ENCODE measurements around the gene PSMB5.

DNA sequence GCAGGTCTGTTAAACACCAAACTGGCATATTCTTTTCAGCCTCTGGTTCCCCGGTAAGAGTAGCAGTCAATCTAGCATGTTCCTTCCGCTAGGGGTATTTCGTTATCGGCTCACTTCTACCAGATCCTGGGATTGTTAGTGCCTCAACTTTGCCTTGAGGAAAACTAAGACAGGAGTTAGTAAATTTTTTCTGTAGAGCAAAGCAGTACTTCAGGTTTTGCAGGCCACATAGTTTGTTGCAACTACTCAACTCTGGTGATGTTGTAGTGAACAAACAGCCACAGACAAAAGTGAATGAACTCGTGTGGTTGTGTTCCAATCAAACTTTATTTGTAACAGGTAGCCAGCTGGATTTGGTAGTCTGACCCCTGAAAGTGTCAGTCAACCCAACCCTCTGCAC lies 28.9 kb upstream of the PSMB5 start:
- TF ChIP-seq, protein P1, sequence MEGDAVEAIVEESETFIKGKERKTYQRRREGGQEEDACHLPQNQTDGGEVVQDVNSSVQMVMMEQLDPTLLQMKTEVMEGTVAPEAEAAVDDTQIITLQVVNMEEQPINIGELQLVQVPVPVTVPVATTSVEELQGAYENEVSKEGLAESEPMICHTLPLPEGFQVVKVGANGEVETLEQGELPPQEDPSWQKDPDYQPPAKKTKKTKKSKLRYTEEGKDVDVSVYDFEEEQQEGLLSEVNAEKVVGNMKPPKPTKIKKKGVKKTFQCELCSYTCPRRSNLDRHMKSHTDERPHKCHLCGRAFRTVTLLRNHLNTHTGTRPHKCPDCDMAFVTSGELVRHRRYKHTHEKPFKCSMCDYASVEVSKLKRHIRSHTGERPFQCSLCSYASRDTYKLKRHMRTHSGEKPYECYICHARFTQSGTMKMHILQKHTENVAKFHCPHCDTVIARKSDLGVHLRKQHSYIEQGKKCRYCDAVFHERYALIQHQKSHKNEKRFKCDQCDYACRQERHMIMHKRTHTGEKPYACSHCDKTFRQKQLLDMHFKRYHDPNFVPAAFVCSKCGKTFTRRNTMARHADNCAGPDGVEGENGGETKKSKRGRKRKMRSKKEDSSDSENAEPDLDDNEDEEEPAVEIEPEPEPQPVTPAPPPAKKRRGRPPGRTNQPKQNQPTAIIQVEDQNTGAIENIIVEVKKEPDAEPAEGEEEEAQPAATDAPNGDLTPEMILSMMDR (IDR thresholded peaks at IDR 0.05; ENCODE audit: low read depth, low read length) = no peak
- no peak for TF ChIP-seq EZH2phosphoT487 (IDR thresholded peaks at IDR 0.05; ENCODE audit: low read depth)
